Neural cell (in vitro differentiated cells): Measurements from ENCODE around the gene CXorf38. TPM values are rescaled to one million over a fixed set of nuclear protein-coding genes. Genes with fewer than 3 reads are reported as not detected.

Source experiments
- H2AFZ ChIP-seq: fragments of 200-600, 300-800 bp; sonication (generic), shearing (Covaris generic); 2 replicates; pipeline ENCODE4 v1.6.0; 2014; ENCODE audit warnings: low read depth, mild to moderate bottlenecking, antibody characterized with exemption, low read length, moderate library complexity
- H3F3A ChIP-seq: fragments of 200-600 bp; shearing (Covaris generic); 2 replicates; pipeline ENCODE4 v1.6.1; 2016; ENCODE audit warnings: mild to moderate bottlenecking, moderate library complexity, mixed read lengths, antibody characterized with exemption, low read length; ENCODE audit not compliant: insufficient read depth, poor library complexity, severe bottlenecking
- H3K27ac ChIP-seq: fragments of 200-600, 300-800 bp; sonication (generic), shearing (Covaris generic); 2 replicates; pipeline ENCODE4 v1.5.1; 2014; ENCODE audit warnings: mild to moderate bottlenecking, low read length, moderate library complexity
- H3K27me3 ChIP-seq: fragments of 300-800, 200-600 bp; sonication (generic), shearing (Covaris generic); 2 replicates; pipeline ENCODE4 v1.6.0; 2014; ENCODE audit warnings: mild to moderate bottlenecking, low read depth, low read length, moderate library complexity; ENCODE audit not compliant: insufficient read depth
- H3K36me3 ChIP-seq: fragments of 300-800, 200-600 bp; sonication (generic), shearing (Covaris generic); 2 replicates; pipeline ENCODE4 v1.5.1; 2014; ENCODE audit warnings: mild to moderate bottlenecking, antibody characterized with exemption, low read length, moderate library complexity; ENCODE audit not compliant: insufficient read depth
- H3K4me2 ChIP-seq: fragments of 300-800, 200-600 bp; sonication (generic), shearing (Covaris generic); 2 replicates; pipeline ENCODE4 v1.6.0; 2014; ENCODE audit warnings: mild to moderate bottlenecking, low read length
- H3K4me3 ChIP-seq: fragments of 300-800, 200-600 bp; sonication (generic), shearing (Covaris generic); 2 replicates; pipeline ENCODE4 v1.5.1; 2014; ENCODE audit warnings: mild to moderate bottlenecking, low read length, moderate library complexity
- H3K79me2 ChIP-seq: fragments of 200-600 bp; shearing (Covaris generic); replicated peaks from 2 replicates; pipeline ENCODE4 v1.6.0; 2014; ENCODE audit warnings: mild to moderate bottlenecking, low read length, moderate library complexity; ENCODE audit not compliant: insufficient read depth
- H3K9ac ChIP-seq: fragments of 300-800, 200-600 bp; sonication (generic), shearing (Covaris generic); 2 replicates; pipeline ENCODE4 v1.6.1; 2016; ENCODE audit warnings: mild to moderate bottlenecking, low read length, mixed read lengths
- H3K9me2 ChIP-seq: fragments of 200-600 bp; shearing (Covaris generic); 2 replicates; pipeline ENCODE4 v1.6.1; 2016; ENCODE audit warnings: mild to moderate bottlenecking, low read length, mixed read lengths; ENCODE audit not compliant: insufficient read depth
- H3K9me3 ChIP-seq: fragments of 200-600, 300-800 bp; sonication (generic), shearing (Covaris generic); 2 replicates; pipeline ENCODE4 v1.6.1; 2016; ENCODE audit warnings: mild to moderate bottlenecking, mixed run types, low read length, moderate library complexity, mixed read lengths
- H4K20me1 ChIP-seq: fragments of 200-600 bp; shearing (Covaris generic); 2 replicates; pipeline ENCODE4 v1.6.1; 2016; ENCODE audit warnings: mild to moderate bottlenecking, mixed run types; ENCODE audit not compliant: insufficient read depth
- CTCF ChIP-seq: fragments of 450-650 bp; IDR thresholded peaks from 2 replicates; pipeline ENCODE4 v1.5.1; 2014; ENCODE audit warnings: antibody characterized with exemption, mild to moderate bottlenecking, moderate library complexity; ENCODE audit not compliant: poor library complexity, severe bottlenecking
- EP300 ChIP-seq: fragments of 450-650 bp; conservative IDR thresholded peaks from 2 replicates; pipeline ENCODE4 v1.6.1; 2014; ENCODE audit warnings: antibody characterized with exemption, mild to moderate bottlenecking, moderate library complexity; ENCODE audit not compliant: poor library complexity, severe bottlenecking
- EZH2 ChIP-seq: fragments of 200-600, 300-800 bp; shearing (Covaris generic), sonication (generic); IDR thresholded peaks from 2 replicates; pipeline ENCODE4 v1.6.1; 2014; ENCODE audit warnings: antibody characterized with exemption, low read length, borderline replicate concordance, mild to moderate bottlenecking; ENCODE audit not compliant: insufficient read depth, poor library complexity, severe bottlenecking
- MXI1 ChIP-seq: fragments of 450-650 bp; conservative IDR thresholded peaks from 2 replicates; pipeline ENCODE4 v1.6.1; 2014; ENCODE audit warnings: antibody characterized with exemption, mild to moderate bottlenecking; ENCODE audit not compliant: poor library complexity, severe bottlenecking
- POLR2AphosphoS5 ChIP-seq: IDR thresholded peaks from 2 replicates; pipeline ENCODE4 v1.6.1; 2012
- RAD21 ChIP-seq: fragments of 450-650 bp; conservative IDR thresholded peaks from 2 replicates; pipeline ENCODE4 v1.6.1; 2014; ENCODE audit warnings: antibody characterized with exemption, mild to moderate bottlenecking, moderate library complexity
- REST ChIP-seq: IDR thresholded peaks from 2 replicates; pipeline ENCODE4 v1.6.1; 2012; ENCODE audit warnings: borderline replicate concordance
- SMC3 ChIP-seq: fragments of 450-650 bp; conservative IDR thresholded peaks from 2 replicates; pipeline ENCODE4 v1.6.1; 2014; ENCODE audit warnings: antibody characterized with exemption, mild to moderate bottlenecking, moderate library complexity; ENCODE audit not compliant: poor library complexity
- TAF1 ChIP-seq: IDR thresholded peaks from 2 replicates; pipeline ENCODE4 v1.6.1; 2012; ENCODE audit warnings: low read depth
- polyA plus RNA-seq: library from polyadenylated mRNA; depleted of rRNA; stranded (reverse); fragments of >200 nt; gene quantifications from 2 replicates; pipeline ENCODE4 v1.2.3, GENCODE V29; 2014

CXorf38 gene
- polyA plus RNA-seq, 1 donor from 2014 or later, result 10.3 TPM

GRCh38 chrX:40644821-40645358 lies 2.5 kb downstream of the CXorf38 start (continued):
- TF ChIP-seq TAF1, result no peak

GRCh38 chrX:40644176-40644575 lies 3.2 kb downstream of the CXorf38 start:
- TF ChIP-seq POLR2AphosphoS5 (no peak), EZH2 (no peak), CTCF (no peak), MXI1 (no peak), EP300 (no peak), SMC3 (no peak), RAD21 (no peak), REST (no peak)
- no peaks in the 10 kb centered on the region for H4K20me1 ChIP-seq
- H3K9me3 ChIP-seq, result no peaks in the 10 kb centered on the region
- H3F3A ChIP-seq, result no peaks in the 10 kb centered on the region
- H3K27ac ChIP-seq, result no peak overlapping the region
- H3K79me2 ChIP-seq, result peaks cover 3% of the 10 kb centered on the region
- no peak overlapping the region for H3K4me3 ChIP-seq
- H3K36me3 ChIP-seq, result no peaks in the 10 kb centered on the region
- no peaks in the 10 kb centered on the region for H3K9me2 ChIP-seq
- no peak overlapping the region for H2AFZ ChIP-seq
- H3K27me3 ChIP-seq, result no peaks in the 10 kb centered on the region
- no peak overlapping the region for H3K4me2 ChIP-seq
- no peak overlapping the region for H3K9ac ChIP-seq

- Histone ChIP-seq H2AFZ (no peak overlapping the region), H3F3A (no peaks in the 10 kb centered on the region), H3K9ac (no peak overlapping the region), H3K36me3 (no peaks in the 10 kb centered on the region), H3K27ac (no peak overlapping the region), H4K20me1 (no peaks in the 10 kb centered on the region), H3K4me2 (no peak overlapping the region), H3K9me3 (no peaks in the 10 kb centered on the region), H3K4me3 (no peak overlapping the region), H3K79me2 (no peaks in the 10 kb centered on the region), H3K27me3 (no peaks in the 10 kb centered on the region), H3K9me2 (no peaks in the 10 kb centered on the region)
- no peak for TF ChIP-seq POLR2AphosphoS5
- TF ChIP-seq EP300, result no peak
- TF ChIP-seq REST, result no peak
- no peak for TF ChIP-seq MXI1
- TF ChIP-seq SMC3, result no peak
- no peak for TF ChIP-seq CTCF
- TF ChIP-seq EZH2, result no peak
- no peak for TF ChIP-seq RAD21
- TF ChIP-seq TAF1, result no peak
These were observed 9.7 kb downstream of the CXorf38 start for GRCh38 chrX:40637687-40638086.
